Stimulated activated naive CD4-positive, alpha-beta T cell treated with Interleukin-2 at 50 U/mL for 16 hours (primary cell): ENCODE data around the gene ITM2C.

Experiments
- DNase-seq: peaks from one replicate; lab custom pipeline; 2025; lab: John Stamatoyannopoulos, UW

Gene ITM2C

DNA sequence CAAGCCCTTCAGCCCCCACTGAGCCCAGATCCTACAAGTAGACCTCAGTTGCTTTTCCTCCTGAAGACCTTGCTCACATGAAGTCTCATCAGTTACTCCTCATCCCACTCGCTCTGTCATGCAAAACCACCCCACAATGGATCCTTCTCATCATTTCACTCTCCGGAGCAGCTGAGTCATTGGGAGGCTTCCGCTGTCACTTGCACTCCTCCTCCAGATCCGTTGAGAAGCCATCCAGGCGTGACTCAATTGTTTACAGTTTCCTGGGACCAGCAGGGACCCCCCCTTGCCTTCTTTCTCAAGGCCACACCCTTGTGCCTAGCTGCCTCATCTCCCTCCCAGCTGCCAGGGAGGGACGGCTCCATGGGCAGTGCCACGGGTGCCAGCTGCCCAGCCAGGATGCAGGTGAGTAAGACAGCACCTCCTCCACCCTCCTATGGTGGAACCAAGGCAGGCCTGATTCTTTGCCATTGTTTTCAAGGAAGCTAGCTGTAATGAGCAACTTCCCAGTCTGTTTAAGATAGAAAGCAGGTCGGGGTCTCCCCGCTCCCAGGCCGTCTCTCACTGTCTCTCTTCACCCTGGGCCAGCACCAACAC lies 44.0 kb downstream of the ITM2C start:
- peak; percentile 82 for DNase-seq

DNA sequence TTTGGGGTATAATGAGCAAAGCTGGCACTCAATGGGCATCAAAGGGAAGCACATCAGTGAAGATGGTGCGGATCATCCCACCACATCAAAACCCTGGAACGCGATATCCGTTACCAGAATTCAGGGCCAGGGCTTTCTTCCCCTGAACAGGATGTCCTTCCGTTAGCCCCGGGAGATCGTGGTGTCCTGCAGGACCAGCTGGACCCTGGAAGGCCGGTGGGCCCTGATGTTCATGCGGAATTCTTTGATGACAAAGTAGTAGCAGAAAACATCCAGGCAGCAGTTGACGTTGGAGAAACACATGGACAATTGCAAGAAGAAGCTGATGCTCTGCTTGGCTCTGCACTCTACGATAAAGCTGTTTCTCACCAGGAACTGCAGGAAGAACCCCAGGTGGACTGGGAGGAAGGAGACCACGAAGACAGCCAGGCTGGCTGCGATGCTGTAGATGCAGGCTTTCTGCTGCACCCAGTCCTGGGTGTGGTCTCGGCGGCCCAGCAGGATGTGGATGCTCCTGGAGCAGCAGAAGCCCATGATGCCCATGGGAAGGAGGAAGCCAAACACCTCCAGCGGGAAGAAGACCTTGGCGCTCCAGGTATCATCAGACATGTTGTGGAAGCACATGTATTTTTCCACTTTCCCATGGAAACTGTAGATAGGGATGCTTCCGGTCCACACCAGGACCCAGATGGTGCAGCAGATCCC lies 45.3 kb downstream of the ITM2C start:
- no peak for DNase-seq

GRCh38 chr2:230910546-230911177 lies 45.9 kb downstream of the ITM2C start:
- DNase-seq: no peak

GRCh38 chr2:230912046-230912445 lies 47.3 kb downstream of the ITM2C start:
- no peak for DNase-seq

DNA sequence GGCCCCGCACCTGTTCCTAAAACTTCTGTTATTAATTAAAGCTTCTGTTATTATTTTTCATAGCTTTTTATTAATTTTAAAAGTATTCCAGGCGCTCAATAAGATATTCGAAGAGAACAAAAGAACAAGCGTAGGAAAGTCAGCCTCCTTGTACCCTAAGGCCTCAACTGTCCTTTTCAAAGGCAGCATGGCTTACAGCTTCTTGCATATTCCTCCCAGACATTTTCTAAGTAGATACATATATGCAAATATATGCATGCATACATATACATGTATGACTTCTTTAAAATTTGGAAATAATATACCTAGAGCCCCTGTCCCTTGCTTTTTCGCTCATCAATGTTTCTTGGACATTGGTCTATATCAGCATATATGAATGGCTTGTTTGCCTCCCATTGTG lies 48.0 kb downstream of the ITM2C start:
- DNase-seq: no peak

GRCh38 chr2:230913406-230914143 lies 48.8 kb downstream of the ITM2C start:
- DNase-seq: no peak

DNA sequence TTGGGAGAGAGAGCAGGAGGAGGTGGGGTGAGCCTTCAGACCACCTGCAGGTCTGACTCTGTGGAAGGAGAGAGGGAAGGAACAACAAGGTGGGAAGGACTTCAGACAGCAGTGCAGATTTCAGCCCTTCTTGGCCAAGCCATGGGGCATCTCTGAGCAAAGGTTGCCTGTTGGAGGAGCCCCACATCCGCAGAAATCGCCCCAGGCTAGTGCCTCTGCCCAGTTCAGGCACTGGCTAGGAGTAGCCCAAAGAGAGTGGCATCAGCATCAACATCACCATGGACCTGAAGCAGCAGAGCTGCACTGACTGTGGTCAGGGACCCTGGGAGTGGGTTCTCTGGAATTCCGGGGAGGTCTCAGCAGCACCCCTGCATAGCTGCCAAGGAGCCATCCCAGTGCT lies 50.1 kb downstream of the ITM2C start:
- DNase-seq: no peak

DNA sequence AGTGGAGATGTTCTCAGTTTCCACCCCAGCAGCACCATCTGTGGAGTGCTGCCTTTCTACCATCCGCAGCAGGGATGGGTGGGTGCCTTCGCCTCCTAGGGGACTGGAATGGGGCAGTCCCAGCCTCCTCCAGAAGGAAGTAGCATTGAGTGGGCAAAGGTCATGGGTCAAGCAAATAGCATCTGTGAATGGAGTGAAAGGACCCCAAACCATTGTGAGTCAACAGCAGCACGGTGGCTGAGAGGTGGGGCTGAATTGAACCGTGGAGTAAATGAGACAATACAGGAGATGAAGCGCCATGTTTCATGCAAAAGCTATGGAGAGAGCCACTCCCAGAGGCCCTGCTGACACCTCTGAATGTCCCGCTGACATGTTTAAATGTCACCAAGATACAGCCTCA lies 50.6 kb downstream of the ITM2C start:
- DNase-seq: no peak

GRCh38 chr2:230916218-230916617 lies 51.5 kb downstream of the ITM2C start:
- no peak for DNase-seq

- DNase-seq: no peak
These were observed 54.5 kb downstream of the ITM2C start for GRCh38 chr2:230919240-230919639.

DNA sequence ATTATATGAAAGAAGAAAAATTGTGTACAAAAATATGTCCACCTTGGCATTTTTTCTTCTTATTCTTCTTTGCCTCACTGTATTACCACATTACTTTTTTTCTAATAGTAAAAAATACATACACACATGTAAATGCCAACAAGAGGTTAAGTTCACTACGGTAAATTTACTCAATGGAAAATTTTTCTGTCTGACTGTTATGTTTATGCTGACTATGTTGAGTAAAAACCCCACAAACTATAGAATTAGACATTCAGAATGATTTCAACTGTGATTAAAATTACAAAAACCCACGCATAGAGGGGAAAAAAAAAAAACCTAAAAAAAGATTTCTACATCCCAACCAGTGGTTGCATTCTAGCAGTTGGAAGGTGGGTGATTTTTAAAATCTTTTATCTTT lies 54.9 kb downstream of the ITM2C start:
- no peak for DNase-seq

- DNase-seq: no peak
These were observed 55.4 kb downstream of the ITM2C start for GRCh38 chr2:230920167-230920566.

DNA sequence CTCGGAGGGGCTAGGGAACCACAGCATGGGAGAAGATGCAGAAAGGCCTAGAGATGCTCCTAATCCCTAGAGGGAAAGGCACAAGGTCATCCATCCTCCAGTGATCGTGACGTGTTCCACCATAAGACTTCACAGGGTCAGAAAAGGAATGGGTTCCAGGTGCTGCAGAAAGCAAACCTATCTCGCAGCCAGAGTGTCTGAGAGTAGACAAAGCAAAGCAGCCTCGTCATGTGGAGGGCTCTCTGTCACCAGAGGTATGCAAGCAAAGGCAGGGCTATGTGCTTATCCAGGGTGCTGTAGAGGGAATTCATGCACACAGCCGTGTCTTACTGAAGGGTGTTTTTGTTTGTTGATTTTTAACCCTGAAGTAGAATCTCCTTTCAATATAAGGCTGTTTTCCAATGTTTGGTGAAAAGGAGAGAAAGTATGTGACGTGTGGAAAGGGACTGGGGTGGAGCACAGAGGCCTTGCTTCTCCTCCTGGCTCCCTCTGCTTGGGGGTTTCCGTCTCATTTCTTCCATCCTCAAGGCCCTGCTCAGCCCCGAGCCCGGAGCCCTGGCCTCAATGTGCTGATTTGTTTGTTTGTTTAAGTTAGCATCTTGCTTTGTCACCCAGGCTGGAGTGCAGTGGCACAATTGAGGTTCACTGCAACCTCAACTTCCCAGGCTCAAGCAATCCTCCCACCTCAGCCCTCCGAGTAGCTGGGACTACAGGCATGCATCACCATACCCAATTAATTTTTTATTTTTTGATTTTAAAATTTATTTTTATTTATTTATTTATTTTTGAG lies 57.3 kb downstream of the ITM2C start:
- no peak for DNase-seq

DNA sequence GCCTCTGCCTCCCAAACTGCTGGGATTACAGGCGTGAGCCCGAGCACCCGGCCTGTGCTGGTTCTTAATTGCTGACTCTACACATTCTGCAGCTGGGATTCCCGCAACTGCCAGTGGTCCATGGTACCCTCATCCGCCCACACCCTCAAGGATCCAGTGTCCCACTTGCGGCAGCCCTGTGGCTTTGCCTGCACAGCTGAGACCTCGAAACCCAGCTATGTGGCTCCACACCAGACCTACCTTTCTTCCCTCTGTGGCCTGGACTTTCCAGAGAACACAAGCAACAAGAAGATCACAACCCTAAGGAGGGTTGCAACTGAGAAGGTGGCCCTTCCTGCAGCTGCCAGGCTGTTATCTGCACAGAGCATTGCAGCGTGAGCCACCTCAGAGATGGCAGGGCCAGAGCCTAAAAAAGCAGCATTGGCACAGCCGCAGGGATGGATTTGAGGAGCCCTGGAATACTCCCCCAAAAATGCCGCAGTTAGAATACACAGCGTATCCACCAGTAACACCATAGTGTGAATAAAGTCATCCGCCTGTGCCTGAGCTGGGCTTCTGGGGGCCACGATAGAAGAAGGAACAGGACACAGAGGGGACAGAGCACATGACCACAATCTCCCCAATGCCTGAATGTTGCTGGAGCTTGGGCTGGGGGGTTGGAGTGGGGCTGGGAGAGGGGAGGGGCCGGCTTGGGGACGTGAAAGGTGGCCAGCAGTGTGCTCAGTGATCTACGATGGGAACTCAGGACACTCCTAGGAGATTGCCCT lies 58.4 kb downstream of the ITM2C start:
- no peak for DNase-seq

- DNase-seq: no peak
These were observed 59.3 kb downstream of the ITM2C start for GRCh38 chr2:230924092-230924469.

GRCh38 chr2:230924470-230925341 lies 60.0 kb downstream of the ITM2C start, which contains the start of gene GPR55:
TSS of gene GPR55 (minus strand) at chr2:230925242. CDS start at chr2:230910962, 14,280 bp downstream.
- DNase-seq: peak; percentile 81

GRCh38 chr2:230925443-230925878 lies 60.7 kb downstream of the ITM2C start:
- DNase-seq: peak; percentile 37

DNA sequence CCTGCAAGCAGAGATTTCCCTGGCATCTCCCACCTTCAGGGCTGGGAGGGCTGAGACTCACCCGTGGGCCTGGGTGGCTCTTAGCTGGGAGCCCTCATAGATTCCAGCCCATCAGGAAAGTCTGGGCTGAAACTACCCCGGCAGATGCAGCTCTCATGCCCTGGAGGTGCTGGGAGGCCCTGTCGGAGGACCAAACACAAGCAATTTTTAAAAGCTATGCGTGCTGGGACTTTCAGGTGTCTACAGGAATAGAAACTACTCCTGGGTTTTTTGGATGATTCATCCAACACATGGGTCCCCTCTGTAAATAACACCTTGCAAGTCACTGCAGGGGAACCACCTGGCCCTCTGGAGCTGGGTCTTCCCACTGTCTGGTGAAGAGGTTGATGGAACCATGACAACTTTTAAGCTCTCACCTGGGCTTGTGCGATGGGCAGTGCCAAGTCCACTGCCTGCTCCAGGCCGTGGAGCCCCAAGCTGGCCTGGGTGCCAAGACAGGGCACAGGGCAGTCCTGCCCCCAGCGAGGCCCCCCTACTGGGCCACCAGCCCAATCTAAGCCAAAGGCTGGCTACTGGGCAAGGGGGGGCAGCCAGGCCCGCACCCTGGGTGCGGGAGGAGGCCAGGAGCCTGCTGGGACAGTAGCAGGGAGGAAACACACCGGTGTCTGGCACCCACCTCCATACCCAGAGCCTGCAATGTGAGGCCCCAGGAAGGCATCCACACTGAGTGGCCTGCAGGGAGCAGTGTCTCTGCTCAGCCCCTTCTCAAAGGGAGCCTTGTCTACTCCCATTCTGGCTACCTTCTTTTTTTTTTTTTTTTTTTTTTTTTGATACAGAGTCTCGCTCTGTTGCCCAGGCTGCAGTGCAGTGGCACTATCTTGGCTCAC lies 61.4 kb downstream of the ITM2C start:
- DNase-seq: peak; percentile 53

DNA sequence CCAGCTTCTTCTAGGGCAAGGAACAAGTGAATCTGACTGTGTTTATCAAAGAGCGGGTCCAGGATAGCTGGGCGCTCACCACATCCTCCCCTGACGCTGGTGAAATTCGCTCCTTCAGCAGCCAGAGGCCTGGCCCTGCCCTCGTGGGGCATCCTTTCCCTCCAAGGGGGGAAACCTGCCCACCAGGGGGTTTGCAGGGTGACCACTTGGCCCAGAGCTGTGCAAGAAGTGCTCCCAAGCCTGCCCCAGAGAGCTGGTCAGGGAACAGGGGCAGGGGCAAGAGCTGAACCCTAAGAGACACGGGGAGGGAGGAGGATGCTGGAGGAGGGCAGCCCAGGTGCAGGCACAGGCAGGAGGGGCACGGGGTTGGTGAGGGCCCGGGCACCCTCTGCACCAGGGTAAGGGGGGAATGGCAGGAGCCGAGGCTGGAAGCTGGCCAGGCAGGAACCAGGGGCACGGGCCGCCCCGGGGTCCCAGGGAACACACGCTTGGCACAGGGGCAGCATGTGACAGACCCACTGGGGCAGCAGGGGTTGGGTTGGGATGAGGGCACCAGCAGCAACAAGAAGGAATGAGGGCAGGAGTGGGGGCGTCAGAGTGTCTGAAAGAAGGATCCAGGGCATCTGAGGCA lies 63.1 kb downstream of the ITM2C start:
- DNase-seq: no peak
